HG02763 (cell line): Measurements from ENCODE around the gene ZKSCAN7.
"Not testable (repeated sequence)": the region's sequence is repeated elsewhere in the genome, so short reads cannot be mapped to it uniquely, and the experiment has no call there.

Experiments
- ATAC-seq: cut with Tn5 transposase; IDR thresholded peaks from one replicate; pipeline ENCODE4 v1.9.1; 2021; ENCODE audit warnings: mild to moderate bottlenecking, moderate library complexity; ENCODE audit not compliant: unreplicated experiment

ZKSCAN7 gene

GRCh38 chr3:44571024-44571423, 16.0 kb downstream of the ZKSCAN7 start:
- no peak for ATAC-seq

GRCh38 chr3:44576613-44577012, 21.6 kb downstream of the ZKSCAN7 start:
- no peak for ATAC-seq

GRCh38 chr3:44577354-44577952, 22.5 kb downstream of the ZKSCAN7 start:
- ATAC-seq = not testable (repeated sequence)

- ATAC-seq = not testable (repeated sequence)
Observed at GRCh38 chr3:44578316-44578715, 23.3 kb downstream of the ZKSCAN7 start.

- not testable (repeated sequence) for ATAC-seq
Observed at GRCh38 chr3:44578924-44579515, 24.0 kb downstream of the ZKSCAN7 start.

GRCh38 chr3:44579749-44580148, 24.8 kb downstream of the ZKSCAN7 start:
- ATAC-seq = not testable (repeated sequence)

- ATAC-seq = not testable (repeated sequence)
Observed at GRCh38 chr3:44580971-44581370, 26.0 kb downstream of the ZKSCAN7 start.

DNA sequence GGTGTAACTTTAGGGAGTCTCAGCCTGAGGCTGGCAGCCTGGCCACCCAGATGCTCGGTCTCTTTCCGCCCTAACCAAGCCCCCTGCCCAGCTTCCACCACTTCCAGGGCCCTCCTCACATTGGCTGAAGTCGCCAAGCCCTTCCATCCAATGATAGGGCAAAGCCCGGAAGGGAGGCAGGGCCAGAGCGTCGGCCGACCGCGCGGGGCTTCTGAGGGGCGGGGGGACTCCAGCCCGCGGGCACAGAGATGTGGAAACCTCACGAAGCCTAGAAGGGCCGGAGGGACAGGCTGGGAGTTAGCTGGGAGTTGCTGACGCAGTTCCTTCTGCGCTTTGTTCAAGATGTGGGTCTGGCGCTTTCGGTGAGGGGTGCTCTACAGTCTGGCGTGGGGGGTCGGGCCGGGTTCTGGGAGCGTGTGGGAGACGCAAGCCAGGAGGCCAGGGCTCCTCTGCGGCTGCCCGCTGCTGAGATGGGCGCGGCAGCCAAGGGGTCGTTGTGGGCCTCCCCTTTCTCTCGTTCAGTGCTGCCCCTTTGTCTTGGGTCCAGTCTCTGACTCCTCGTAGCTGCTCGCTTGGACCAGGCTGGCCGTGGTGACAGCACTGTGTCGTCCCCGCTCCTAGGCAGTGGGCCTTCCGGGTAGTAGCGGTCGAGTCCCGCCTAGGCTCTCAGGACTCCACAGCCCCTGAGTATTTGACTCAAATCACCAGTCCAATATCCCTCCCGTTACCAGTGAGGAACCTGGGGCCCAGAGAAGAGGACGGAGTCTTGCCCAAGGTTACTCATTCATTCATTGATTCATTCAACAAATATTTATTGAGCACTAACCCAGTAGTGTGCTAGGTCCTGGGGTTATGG, 29.9 kb downstream of the ZKSCAN7 start, which contains the start of gene ZNF660:
Gene ZNF660 (plus strand): TSS at position 319 of the 856 bp plus-strand sequence. CDS start 9,230 bp downstream, outside the sequence.
- no peak for ATAC-seq

DNA sequence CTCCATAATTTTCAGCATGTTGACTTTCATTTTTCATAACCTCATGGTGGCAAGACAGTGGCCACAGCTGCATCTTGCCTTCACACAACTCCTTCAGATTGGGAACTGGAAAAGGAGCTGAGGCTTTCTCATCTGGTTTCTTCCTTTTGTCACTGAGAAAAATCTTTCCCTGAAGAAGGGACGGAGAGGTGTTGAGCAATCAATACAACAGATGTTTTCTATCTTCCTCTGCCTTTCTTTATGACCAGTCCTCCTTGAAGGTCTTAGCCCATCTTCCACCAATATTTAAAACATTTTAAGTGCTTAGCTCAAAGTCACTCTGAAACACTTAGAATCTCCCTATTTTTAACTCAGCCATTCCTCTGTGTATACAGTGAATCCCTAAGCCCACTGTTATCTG, 41.6 kb downstream of the ZKSCAN7 start:
- no peak for ATAC-seq

DNA sequence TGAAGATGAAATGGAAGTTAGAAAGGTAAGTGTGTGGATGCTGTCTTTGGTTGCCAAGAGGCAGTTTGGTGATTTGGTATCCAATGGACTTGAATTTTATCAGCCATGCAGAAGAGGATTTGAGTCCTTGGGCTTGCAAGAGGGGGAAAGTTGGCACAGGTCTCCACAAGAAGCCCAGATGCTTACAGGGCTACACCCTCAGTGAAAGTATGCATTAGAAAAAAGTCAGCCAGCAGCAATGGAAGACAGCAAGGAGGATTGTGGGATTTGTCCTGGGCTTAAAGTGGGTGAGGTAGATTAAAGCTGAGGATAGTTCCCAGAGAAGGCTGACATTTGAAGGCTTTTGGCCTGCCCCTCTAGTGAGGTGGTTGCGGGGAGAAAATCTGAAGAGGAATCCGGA, 46.8 kb downstream of the ZKSCAN7 start:
- no peak for ATAC-seq

DNA sequence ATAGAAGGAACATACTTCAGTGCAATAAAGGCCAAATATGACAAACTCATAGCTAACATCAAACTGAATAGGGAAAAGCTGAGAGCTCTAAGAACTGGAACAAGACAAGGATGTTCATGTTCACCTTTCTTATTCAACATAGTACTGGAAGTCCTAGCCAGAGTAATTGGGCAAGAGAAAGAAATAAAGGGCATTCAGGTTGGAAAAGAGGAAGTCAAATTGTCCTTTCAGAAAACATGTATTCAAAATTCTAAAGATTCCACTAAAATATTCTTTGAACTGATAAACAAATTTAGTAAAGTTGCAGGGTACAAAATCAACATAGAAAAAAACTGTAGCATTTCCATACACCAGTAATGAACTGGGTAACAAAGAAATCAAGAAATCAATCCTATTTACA, 57.7 kb downstream of the ZKSCAN7 start:
- no peak for ATAC-seq
